Neuronal stem cell (in vitro differentiated cells): ENCODE measurements around the gene MRPL36.

Experiments used
- DNase-seq: peaks from one replicate; pipeline ENCODE4 v3.0.0-alpha.2; 2013; ENCODE audit warnings: low spot score
- H2AFZ ChIP-seq: one replicate; pipeline ENCODE4 v1.6.1; 2013; ENCODE audit warnings: mild to moderate bottlenecking, low read length, inconsistent platforms
- H2AK5ac ChIP-seq: 2 replicates; pipeline ENCODE4 v1.6.1; 2013; ENCODE audit warnings: low read depth, mild to moderate bottlenecking, inconsistent platforms, low read length, moderate library complexity, mixed read lengths
- H2BK120ac ChIP-seq: 2 replicates; pipeline ENCODE4 v1.6.1; 2013; ENCODE audit warnings: low read depth, mild to moderate bottlenecking, inconsistent platforms, low read length, moderate library complexity, mixed read lengths
- H2BK12ac ChIP-seq: one replicate; pipeline ENCODE4 v1.6.1; 2013; ENCODE audit warnings: low read length, inconsistent platforms
- H2BK15ac ChIP-seq: 2 replicates; pipeline ENCODE4 v1.6.1; 2013; ENCODE audit warnings: mild to moderate bottlenecking, low read length, inconsistent platforms, mixed read lengths
- H2BK5ac ChIP-seq: one replicate; pipeline ENCODE4 v1.6.1; 2013; ENCODE audit warnings: inconsistent platforms, mild to moderate bottlenecking, low read length, moderate library complexity
- H3K14ac ChIP-seq: one replicate; pipeline ENCODE4 v1.6.1; 2013; ENCODE audit warnings: low read length, inconsistent platforms
- H3K18ac ChIP-seq: 2 replicates; pipeline ENCODE4 v1.6.1; 2013; ENCODE audit warnings: low read length, inconsistent platforms
- H3K23ac ChIP-seq: 2 replicates; pipeline ENCODE4 v1.6.1; 2013; ENCODE audit warnings: low read depth, mild to moderate bottlenecking, mixed read lengths, low read length, inconsistent platforms; ENCODE audit not compliant: poor library complexity
- H3K27ac ChIP-seq: replicated peaks from 3 replicates; pipeline ENCODE4 v1.5.1; 2013; ENCODE audit warnings: low read length, inconsistent platforms
- H3K27me3 ChIP-seq, 3 experiments: 2 replicates each; pipeline ENCODE4 v1.6.1; 2013; ENCODE audit warnings: low read length in 3 of 3, mild to moderate bottlenecking in 2 of 3, inconsistent platforms in 1 of 3, low read depth in 1 of 3, mixed read lengths in 1 of 3, moderate library complexity in 1 of 3; ENCODE audit not compliant: control insufficient read depth in 3 of 3, insufficient read depth in 3 of 3
- H3K36me3 ChIP-seq, 2 donors: replicated peaks in 1 of 2; 2 replicates each; pipeline ENCODE4 v1.6.1; 2013; ENCODE audit warnings: low read length in 2 of 2; ENCODE audit not compliant: control insufficient read depth in 2 of 2, insufficient read depth in 2 of 2
- H3K4ac ChIP-seq: 2 replicates; pipeline ENCODE4 v1.6.1; 2013; ENCODE audit warnings: inconsistent platforms, mild to moderate bottlenecking, low read length, moderate library complexity
- H3K4me1 ChIP-seq, 2 donors: 1 replicate in 1 of 2; 2 replicates in 1 of 2; pipeline ENCODE4 v1.6.1; 2013; ENCODE audit warnings: low read length in 2 of 2, low read depth in 1 of 2; ENCODE audit not compliant: control insufficient read depth in 2 of 2, insufficient read depth in 1 of 2
- H3K4me2 ChIP-seq: one replicate; pipeline ENCODE4 v1.6.1; 2013; ENCODE audit warnings: mild to moderate bottlenecking, low read length, inconsistent platforms; ENCODE audit not compliant: insufficient read depth, poor library complexity, severe bottlenecking
- H3K4me3 ChIP-seq, 2 donors: 2 replicates each; pipeline ENCODE4 v1.5.1; 2013; ENCODE audit warnings: low read length in 2 of 2, mild to moderate bottlenecking in 2 of 2, inconsistent platforms in 1 of 2, moderate library complexity in 1 of 2
- H3K79me1 ChIP-seq: one replicate; pipeline ENCODE4 v1.6.1; 2013; ENCODE audit warnings: low read depth, mild to moderate bottlenecking, inconsistent platforms, low read length, moderate library complexity
- H3K9ac ChIP-seq: one replicate; pipeline ENCODE4 v1.6.1; 2013; ENCODE audit warnings: mild to moderate bottlenecking, low read depth, low read length, inconsistent platforms; ENCODE audit not compliant: poor library complexity
- H3K9me3 ChIP-seq, 2 donors: replicated peaks in 1 of 2; 2 replicates each; pipeline versions ENCODE3 to v1.6.1; 2013; ENCODE audit warnings: low read length in 2 of 2, mild to moderate bottlenecking in 2 of 2, inconsistent platforms in 1 of 2, low read depth in 1 of 2, mixed read lengths in 1 of 2, moderate library complexity in 1 of 2; ENCODE audit not compliant: control insufficient read depth in 2 of 2, insufficient read depth in 1 of 2
- H4K8ac ChIP-seq: one replicate; pipeline ENCODE4 v1.6.1; 2013; ENCODE audit warnings: low read depth, mild to moderate bottlenecking, inconsistent platforms, low read length, moderate library complexity
- H4K91ac ChIP-seq: one replicate; pipeline ENCODE4 v1.6.1; 2013; ENCODE audit warnings: low read length, low read depth, mild to moderate bottlenecking, inconsistent platforms; ENCODE audit not compliant: poor library complexity
- WGBS, 2 donors: extraction: QIAGEN DNeasy Blood & Tissue Kit; methylation state at CpG; one replicate each; pipeline ENCODE4 v1.1.7; 2013; ENCODE audit warnings: missing lambda C conversion rate in 2 of 2, mixed read lengths in 1 of 2; ENCODE audit not compliant: insufficient read length in 2 of 2, insufficient replicate concordance in 1 of 2; ENCODE audit errors: extremely low coverage in 2 of 2; 5-methylcytosine and 5-hydroxymethylcytosine counted together

The MRPL36 gene

GRCh38 chr5:1765141-1765879 lies 34.3 kb downstream of the MRPL36 start:
- H4K8ac ChIP-seq, result no peak overlapping the region
- peaks cover 2 to 12% of the 10 kb centered on the region in 2 donors for H3K9me3 ChIP-seq
- no peak overlapping the region for H2AFZ ChIP-seq
- H2BK5ac ChIP-seq, result no peak overlapping the region
- H4K91ac ChIP-seq, result no peak overlapping the region
- no peak overlapping the region for H3K4me2 ChIP-seq
- no peak overlapping the region for H2BK15ac ChIP-seq
- no peaks in the 10 kb centered on the region for H3K36me3 ChIP-seq
- no peaks in the 10 kb centered on the region for H3K79me1 ChIP-seq
- H2BK120ac ChIP-seq, result no peak overlapping the region
- peaks cover 6 to 16% of the 10 kb centered on the region in 2 donors for H3K4me1 ChIP-seq
- H3K27ac ChIP-seq, result no peak overlapping the region
- no peak overlapping the region for H3K4me3 ChIP-seq
- H3K23ac ChIP-seq, result no peak overlapping the region
- H3K14ac ChIP-seq, result no peak overlapping the region
- no peaks in the 10 kb centered on the region for H3K27me3 ChIP-seq
- no CpG with 5 or more reads among the region's 15 CpGs for WGBS, 2 donors
- H2AK5ac ChIP-seq, result no peak overlapping the region
- no peak overlapping the region for H2BK12ac ChIP-seq
- no peak for DNase-seq
- H3K9ac ChIP-seq, result no peak overlapping the region
- H3K18ac ChIP-seq, result no peak overlapping the region
- no peak overlapping the region for H3K4ac ChIP-seq

GRCh38 chr5:1764606-1764960 lies 35.1 kb downstream of the MRPL36 start:
- no CpG with 5 or more reads among the region's 11 CpGs for WGBS, 2 donors
- Histone ChIP-seq H3K14ac (no peak overlapping the region), H3K9me3 (peaks cover 2 to 5% of the 10 kb centered on the region in 2 donors), H3K27me3 (no peaks in the 10 kb centered on the region), H3K23ac (no peak overlapping the region), H3K4ac (no peak overlapping the region), H3K18ac (no peak overlapping the region), H2AFZ (peak overlapping the region; percentile 86), H3K4me3 (no peak overlapping the region), H4K8ac (no peak overlapping the region), H3K79me1 (no peaks in the 10 kb centered on the region), H3K27ac (no peak overlapping the region), H3K9ac (no peak overlapping the region), H3K4me2 (no peak overlapping the region), H2BK120ac (no peak overlapping the region), H3K4me1 (peaks cover 6 to 16% of the 10 kb centered on the region in 2 donors), H4K91ac (no peak overlapping the region), H3K36me3 (no peaks in the 10 kb centered on the region), H2BK5ac (no peak overlapping the region), H2AK5ac (peak overlapping the region; percentile 2), H2BK15ac (no peak overlapping the region), H2BK12ac (no peak overlapping the region)
- DNase-seq, result no peak

- H3K27ac ChIP-seq, result no peak overlapping the region
- H3K79me1 ChIP-seq, result no peaks in the 10 kb centered on the region
- H4K8ac ChIP-seq, result no peak overlapping the region
- H2BK5ac ChIP-seq, result no peak overlapping the region
- no peak overlapping the region for H3K23ac ChIP-seq
- H3K18ac ChIP-seq, result peak overlapping the region; percentile 29
- no CpG with 5 or more reads among the region's 32 CpGs for WGBS, 2 donors
- no peak overlapping the region for H2BK15ac ChIP-seq
- H2BK120ac ChIP-seq, result no peak overlapping the region
- no peak overlapping the region for H3K9ac ChIP-seq
- no peak overlapping the region for H3K4me3 ChIP-seq
- H3K27me3 ChIP-seq, result no peaks in the 10 kb centered on the region
- H3K4me1 ChIP-seq, result peaks cover 6 to 16% of the 10 kb centered on the region in 2 donors
- no peak for DNase-seq
- peak overlapping the region; percentile 18 for H2BK12ac ChIP-seq
- H3K36me3 ChIP-seq, result no peaks in the 10 kb centered on the region
- peak overlapping the region; percentile 2 for H2AK5ac ChIP-seq
- no peak overlapping the region for H3K4ac ChIP-seq
- H3K9me3 ChIP-seq, result peaks cover under 1 to 5% of the 10 kb centered on the region in 2 donors
- H3K14ac ChIP-seq, result no peak overlapping the region
- H2AFZ ChIP-seq, result peak overlapping the region; percentile 86
- no peak overlapping the region for H4K91ac ChIP-seq
- H3K4me2 ChIP-seq, result no peak overlapping the region
Measured at GRCh38 chr5:1763960-1764605, 35.6 kb downstream of the MRPL36 start.

- H3K27me3 ChIP-seq, result no peaks in the 10 kb centered on the region
- H3K4me2 ChIP-seq, result no peak overlapping the region
- no peaks in the 10 kb centered on the region for H3K79me1 ChIP-seq
- no peak overlapping the region for H3K27ac ChIP-seq
- no CpG with 5 or more reads among the region's 15 CpGs for WGBS, 2 donors
- H2AK5ac ChIP-seq, result no peak overlapping the region
- peak overlapping the region; percentile 20 for H3K23ac ChIP-seq
- H3K4me3 ChIP-seq, result no peak overlapping the region
- H3K9me3 ChIP-seq, result peaks cover 5% of the 10 kb centered on the region in 2 donors
- no peak overlapping the region for H2BK120ac ChIP-seq
- no peak overlapping the region for H2BK12ac ChIP-seq
- H4K91ac ChIP-seq, result no peak overlapping the region
- no peak overlapping the region for H2BK15ac ChIP-seq
- no peak overlapping the region for H3K4ac ChIP-seq
- peak; percentile 18 for DNase-seq
- no peak overlapping the region for H4K8ac ChIP-seq
- H2AFZ ChIP-seq, result peak overlapping the region; percentile 86
- peaks cover 6 to 14% of the 10 kb centered on the region in 2 donors for H3K4me1 ChIP-seq
- H3K18ac ChIP-seq, result peak overlapping the region; percentile 11
- no peak overlapping the region for H3K14ac ChIP-seq
- no peak overlapping the region for H3K9ac ChIP-seq
- no peak overlapping the region for H2BK5ac ChIP-seq
- H3K36me3 ChIP-seq, result no peaks in the 10 kb centered on the region
Measured at GRCh38 chr5:1763548-1763911, 36.1 kb downstream of the MRPL36 start.
